GM12878 (cell line): Measurements from ENCODE around the gene ALCAM. TPM values are rescaled to one million over a fixed set of nuclear protein-coding genes. Genes with fewer than 3 reads are reported as not detected.

Experiments
- ATAC-seq: fragments of 200-7000 bp; cut with Tn5 transposase; 3 replicates; pipeline ENCODE4 v1.9.1; 2020; ENCODE audit warnings: mild to moderate bottlenecking, moderate library complexity
- BruUV-seq: library from RNA; stranded (reverse); fragments of 400-500 nt; replicated peaks from 2 replicates; lab custom pipeline; 2021; lab: Mats Ljungman, UMichigan
- CTCF ChIA-PET: fragments of 300-600 bp; sonication (Branson Sonifier 250); formaldehyde crosslinking; extraction: SDS; loops from one replicate; lab custom pipeline; 2021; ENCODE audit warnings: inconsistent platforms; lab: Yijun Ruan, JAX
- POLR2A ChIA-PET: fragments of 350-600 bp; formaldehyde crosslinking; extraction: SDS; loops from one replicate; lab custom pipeline; 2021; ENCODE audit warnings: inconsistent platforms; lab: Charles Lee
- RAD21 ChIA-PET: fragments of 300-600 bp; sonication (Branson Sonifier 250); formaldehyde crosslinking; loops from one replicate; lab custom pipeline; 2023; ENCODE audit warnings: antibody characterized with exemption; ENCODE audit not compliant: unreplicated experiment; lab: Charles Lee
- SMC1A ChIA-PET: fragments of 300-600 bp; sonication (Branson Sonifier 250); formaldehyde crosslinking; loops from one replicate; lab custom pipeline; 2023; ENCODE audit not compliant: unreplicated experiment, uncharacterized antibody; lab: Charles Lee
- DNase-seq: peaks from one replicate; pipeline ENCODE4 v3.0.0-alpha.2; 2011; ENCODE audit warnings: low read depth, low spot score
- FAIRE-seq: peaks from 3 replicates; lab custom pipeline; 2011; peaks lifted over from hg19 to GRCh38; lab: Jason Lieb, UNC
- H2AFZ ChIP-seq: 2 replicates; pipeline ENCODE4 v1.6.0; 2011; ENCODE audit warnings: low read depth, low read length, control low read depth; ENCODE audit not compliant: control insufficient read depth
- H3K27ac ChIP-seq: 2 replicates; pipeline ENCODE4 v1.5.1; 2011; ENCODE audit warnings: control low read depth; ENCODE audit not compliant: control insufficient read depth, insufficient read depth
- H3K27me3 ChIP-seq, 2 experiments: replicated peaks in 1 of 2; 2 replicates each; pipeline versions ENCODE4 v1.6.0 to v1.6.1; 2011; ENCODE audit warnings: low read length in 1 of 2; ENCODE audit not compliant: control insufficient read depth in 2 of 2, insufficient read depth in 2 of 2
- H3K36me3 ChIP-seq, 2 experiments: 2 replicates each; pipeline ENCODE4 v1.5.1; 2011; ENCODE audit warnings: low read length in 1 of 2; ENCODE audit not compliant: control insufficient read depth in 2 of 2, insufficient read depth in 2 of 2
- H3K4me1 ChIP-seq: 2 replicates; pipeline ENCODE4 v1.6.1; 2011; ENCODE audit warnings: mild to moderate bottlenecking, low read length, moderate library complexity, mixed read lengths; ENCODE audit not compliant: control insufficient read depth, insufficient read depth
- H3K4me2 ChIP-seq: 2 replicates; pipeline ENCODE4 v1.6.0; 2011; ENCODE audit warnings: control low read depth; ENCODE audit not compliant: control insufficient read depth, insufficient read depth
- H3K4me3 ChIP-seq: fragments of 200-600 bp; sonication (generic); 2 replicates; pipeline ENCODE4 v1.5.1; 2016
- H3K79me2 ChIP-seq: 2 replicates; pipeline ENCODE4 v1.6.0; 2011; ENCODE audit warnings: low read length; ENCODE audit not compliant: control insufficient read depth, insufficient read depth
- H3K9ac ChIP-seq: 2 replicates; pipeline ENCODE4 v1.8.0; 2011; ENCODE audit warnings: low read length, control low read depth, mixed read lengths; ENCODE audit not compliant: control insufficient read depth, insufficient read depth
- H3K9me3 ChIP-seq: replicated peaks from 3 replicates; pipeline ENCODE4 v1.5.1; 2011; ENCODE audit warnings: mild to moderate bottlenecking, low read length; ENCODE audit not compliant: control insufficient read depth, insufficient read depth
- H4K20me1 ChIP-seq: 2 replicates; pipeline ENCODE4 v1.6.0; 2011; ENCODE audit not compliant: control insufficient read depth, insufficient read depth
- RB1 ChIP-seq: fragments of 450-650 bp; formaldehyde crosslinking; IDR thresholded peaks from 2 replicates; pipeline ENCODE4 v1.6.1; 2017; ENCODE audit warnings: mild to moderate bottlenecking, borderline replicate concordance
- in situ Hi-C: fragments of 300-500 bp; cut with MboI; formaldehyde crosslinking; loops from 9 replicates; pipeline ENCODE4 v1.14.3; 2018; ENCODE audit warnings: mixed read lengths
- intact Hi-C: fragments of 100-400 bp; cut with micrococcal nuclease; formaldehyde crosslinking; loops from one replicate; pipeline ENCODE4 v1.14.2; 2022; ENCODE audit not compliant: unreplicated experiment
- polyA plus RNA-seq, 11 experiments: library from polyadenylated mRNA; depleted of rRNA in 4 of 11; unstranded in 6 of 11; stranded (reverse) in 5 of 11; fragments of >200 nt; fragmentation: Nextera tagmentation in 4 of 11; fragmentation: Illumina TruSeq in 1 of 11; extraction: Ambion mirVana in 4 of 11; extraction: Trizol in 1 of 11; gene quantifications; 1 replicate in 1 of 11; 2 replicates in 10 of 11; pipeline versions ENCODE4 v1.2.1 to v1.2.3, GENCODE V29; 2011 to 2016; ENCODE audit warnings: inconsistent platforms in 2 of 11, missing spikeins in 2 of 11, low read depth in 1 of 11
- total RNA-seq, 4 experiments: library from RNA; depleted of rRNA in 3 of 4; stranded (reverse); fragments of >200 nt in 3 of 4; fragmentation: Illumina TruSeq in 1 of 4; extraction: Trizol in 1 of 4; gene quantifications; 2 replicates each; pipeline versions ENCODE4 v1.2.1 to v1.2.3, GENCODE V29; 2013 to 2021

ALCAM gene
- total and polyA plus RNA-seq, 10 of the 15 experiments (the other 5 are each of a cell fraction or from before 2014, with no cell fraction given): 12.2 to 54.2 (median 32.6) TPM

DNA sequence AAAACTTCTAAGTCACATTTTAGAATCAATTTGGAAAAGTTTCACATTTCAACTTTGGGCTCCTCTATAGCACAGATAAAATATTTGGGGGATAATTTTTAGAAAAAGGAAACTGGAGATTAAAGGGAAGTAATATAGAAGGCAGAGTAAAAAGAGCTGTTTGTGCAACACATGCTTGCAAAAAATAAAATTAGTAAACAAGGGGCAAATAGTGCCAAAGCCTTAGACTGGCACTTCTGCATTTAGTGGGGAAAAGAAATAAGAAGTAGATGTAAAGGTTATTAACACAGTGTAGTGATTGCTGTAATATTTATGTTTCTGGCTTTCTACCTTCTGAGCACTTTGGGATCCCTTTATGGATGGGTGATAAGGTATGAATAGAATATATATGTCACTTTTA lies 255.5 kb downstream of the ALCAM start:
- no peak for DNase-seq
- RAD21 ChIA-PET: no interaction called here
- Histone ChIP-seq H3K36me3 (no peaks in the 10 kb centered on the region), H3K27ac (no peak overlapping the region), H3K9ac (no peak overlapping the region), H3K9me3 (no peaks in the 10 kb centered on the region), H3K4me3 (no peak overlapping the region), H2AFZ (no peak overlapping the region), H3K4me1 (no peaks in the 10 kb centered on the region), H3K4me2 (no peak overlapping the region), H3K79me2 (no peaks in the 10 kb centered on the region), H4K20me1 (no peaks in the 10 kb centered on the region), H3K27me3 (no peaks in the 10 kb centered on the region)
- ATAC-seq: no peak
- POLR2A ChIA-PET: no interaction called here
- BruUV-seq: no TSS peak
- in situ Hi-C loops: no loop called here
- CTCF ChIA-PET: no interaction called here
- FAIRE-seq: no peak
- intact Hi-C loops: no loop called here
- SMC1A ChIA-PET: interaction anchor here (1.0 to 1.5 kb wide), 3 partner anchors 9 to 57 kb away, joined by 3 to 4 read pairs (median 4); no protein-coding TSS in a partner anchor
- no peak for TF ChIP-seq RB1
